Small intestine (tissue), 7 donors: ENCODE results near the gene BNIP3. TPM values are rescaled to one million over a fixed set of nuclear protein-coding genes. Genes with fewer than 3 reads are reported as not detected.

ENCODE experiments used
- DNase-seq, 2 donors: peaks; one replicate each; pipeline versions ENCODE4 v3.0.0 to v3.0.0-alpha.2; 2013
- FAIRE-seq: peaks from 2 replicates; lab custom pipeline; 2012; peaks lifted over from hg19 to GRCh38; lab: Jason Lieb, UNC
- H3K27ac ChIP-seq, 3 donors: one replicate each; pipeline ENCODE4 v1.5.1; 2013; ENCODE audit warnings: low read length in 2 of 3, mild to moderate bottlenecking in 2 of 3, control low read depth in 1 of 3, inconsistent platforms in 1 of 3, low read depth in 1 of 3, moderate library complexity in 1 of 3
- H3K27me3 ChIP-seq, 3 donors: one replicate each; pipeline ENCODE4 v1.6.1; 2013; ENCODE audit warnings: low read length in 3 of 3, inconsistent platforms in 1 of 3; ENCODE audit not compliant: control insufficient read depth in 3 of 3, insufficient read depth in 3 of 3
- H3K36me3 ChIP-seq, 3 donors: one replicate each; pipeline ENCODE4 v1.6.1; 2013; ENCODE audit warnings: low read length in 3 of 3, inconsistent platforms in 1 of 3, low read depth in 1 of 3, mild to moderate bottlenecking in 1 of 3, moderate library complexity in 1 of 3; ENCODE audit not compliant: control insufficient read depth in 3 of 3, insufficient read depth in 2 of 3
- H3K4me1 ChIP-seq, 3 donors: one replicate each; pipeline ENCODE4 v1.6.1; 2013; ENCODE audit warnings: low read length in 2 of 3, inconsistent platforms in 1 of 3, low read depth in 1 of 3, mild to moderate bottlenecking in 1 of 3, moderate library complexity in 1 of 3; ENCODE audit not compliant: control insufficient read depth in 3 of 3, insufficient read depth in 2 of 3
- H3K4me3 ChIP-seq, 3 donors: one replicate each; pipeline ENCODE4 v1.5.1; 2013; ENCODE audit warnings: low read length in 3 of 3, control low read depth in 1 of 3, inconsistent platforms in 1 of 3, low read depth in 1 of 3, mild to moderate bottlenecking in 1 of 3, moderate library complexity in 1 of 3
- H3K9me3 ChIP-seq, 2 donors: one replicate each; pipeline ENCODE4 v1.6.1; 2013; ENCODE audit warnings: low read depth in 1 of 2, low read length in 1 of 2; ENCODE audit not compliant: control insufficient read depth in 2 of 2, insufficient read depth in 1 of 2
- WGBS, 3 donors: extraction: QIAGEN DNeasy Blood & Tissue Kit; methylation state at CpG; one replicate each; pipeline ENCODE4 v1.1.7; 2013; 5-methylcytosine and 5-hydroxymethylcytosine counted together
- polyA plus RNA-seq, 4 donors: library from polyadenylated mRNA; stranded (reverse) in 3 of 4; unstranded in 1 of 4; fragments of 200-250 nt in 3 of 4; fragments of 120-200 nt in 1 of 4; gene quantifications; one replicate each; pipeline versions ENCODE4 v1.2.1 to v1.2.3, GENCODE V29; 2013
- donor health status: healthy with polysubstance abuse.
- donor health status: control.
- donor health status: control.
- donor health status: Bipolar disorder and iron deficiency.
- donor health status: healthy.

BNIP3 gene
- polyA plus RNA-seq, 4 donors: 12.2 to 70.0 (median 17.8) TPM

DNA sequence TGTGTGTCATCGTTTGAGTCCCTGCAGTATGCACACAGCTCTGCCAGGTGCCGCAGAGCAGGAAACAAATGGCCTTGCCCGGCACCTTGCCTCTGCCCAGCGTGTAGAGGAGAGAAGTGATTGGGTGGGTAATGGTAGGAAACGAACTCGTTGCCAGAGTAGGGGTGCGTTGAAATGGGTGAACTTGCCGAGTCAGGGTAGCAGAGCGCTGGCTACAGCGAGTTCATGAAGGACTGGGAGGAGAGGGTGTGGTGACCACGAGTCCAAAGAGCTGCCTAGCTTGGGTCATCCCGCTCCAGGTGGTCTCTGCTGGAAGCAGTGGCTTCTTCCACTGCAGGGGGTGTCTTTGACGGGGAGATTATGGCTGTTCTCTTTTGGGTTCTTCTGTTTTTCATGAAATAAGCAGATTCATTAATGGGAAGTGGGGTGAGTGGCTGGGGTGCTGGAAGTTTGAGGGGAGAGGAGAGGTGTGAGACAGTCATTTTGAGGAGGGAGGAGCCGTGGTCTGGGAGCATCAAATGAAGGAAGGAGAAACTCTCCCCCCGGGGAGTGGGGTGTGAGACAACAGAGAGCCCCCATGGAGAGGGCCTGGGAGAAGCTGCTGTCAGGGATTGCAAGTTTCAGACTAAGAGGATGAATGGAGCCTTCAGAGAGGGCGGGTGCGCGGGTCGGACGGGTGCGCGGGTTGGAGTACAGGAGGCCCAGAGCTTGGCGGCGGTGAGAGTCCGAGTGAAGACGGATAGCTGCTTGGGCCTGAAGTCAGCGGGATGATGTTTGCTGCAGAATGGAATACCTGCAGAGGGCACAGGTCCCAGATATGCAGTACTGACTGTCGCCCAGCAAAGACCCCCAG, 54.8 kb downstream of the BNIP3 start:
- Histone ChIP-seq H3K4me3 (no peak overlapping the region), H3K27ac (no peak overlapping the region), H3K9me3 (peaks cover 0 to 11% of the 10 kb centered on the region in 2 donors), H3K27me3 (no peaks in the 10 kb centered on the region), H3K36me3 (peaks cover 0 to 26% (median 0%) of the 10 kb centered on the region in 3 donors), H3K4me1 (peaks cover 0 to 10% (median 0%) of the 10 kb centered on the region in 3 donors)
- 94 to 97% (median 95%) methylated on average over 28 of the region's 28 CpGs for WGBS, 3 donors
- FAIRE-seq: no peak
- DNase-seq: no peak

DNA sequence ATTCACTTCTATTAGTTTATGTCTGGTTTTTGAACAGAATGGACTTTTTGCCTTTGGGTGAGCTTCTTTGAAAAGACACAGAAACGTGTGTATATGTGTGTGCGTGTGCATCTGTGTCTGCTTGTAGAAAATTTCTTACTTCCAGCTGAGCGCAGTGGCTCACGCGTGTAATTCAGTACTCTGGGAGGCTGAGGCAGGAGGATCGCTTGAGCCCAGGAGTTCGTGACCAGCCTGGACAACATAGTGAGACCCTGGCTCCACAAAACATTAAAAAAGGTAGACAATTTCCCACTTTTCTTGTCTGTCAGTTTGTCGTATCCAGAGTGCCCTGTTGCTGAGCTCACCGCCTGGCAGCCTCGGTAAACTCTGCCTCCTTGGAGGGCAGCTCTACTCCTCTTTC, 55.5 kb downstream of the BNIP3 start:
- DNase-seq (no peak), FAIRE-seq (no peak)
- WGBS, 3 donors: 96 to 98% (median 98%) methylated on average over 10 of the region's 10 CpGs
- no peak overlapping the region for H3K4me3 ChIP-seq
- H3K9me3 ChIP-seq: peaks cover 0 to 11% of the 10 kb centered on the region in 2 donors
- H3K4me1 ChIP-seq: peaks cover 0 to 7% (median 0%) of the 10 kb centered on the region in 3 donors
- no peak overlapping the region for H3K27ac ChIP-seq
- H3K36me3 ChIP-seq: peaks cover 0 to 26% (median 0%) of the 10 kb centered on the region in 3 donors
- no peaks in the 10 kb centered on the region for H3K27me3 ChIP-seq

DNA sequence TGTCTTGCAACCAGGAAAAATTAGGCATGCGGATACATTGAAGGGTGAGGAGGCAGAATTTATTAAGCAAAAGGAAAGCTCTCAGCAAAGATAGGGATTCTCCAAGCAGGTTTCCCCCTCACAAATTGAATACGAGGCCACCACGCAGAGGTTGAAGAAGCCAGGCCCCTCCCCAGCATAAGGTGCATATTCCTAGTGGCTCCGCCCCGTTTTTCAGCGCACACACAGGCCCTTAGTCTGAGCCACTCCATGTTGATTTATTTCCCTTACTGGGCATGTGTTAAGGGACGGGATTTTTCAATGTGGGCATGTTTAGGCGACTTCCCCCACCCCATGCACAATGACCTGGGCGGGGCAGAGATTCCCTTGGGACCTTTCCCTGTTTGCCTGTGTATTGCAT, 56.0 kb downstream of the BNIP3 start:
- Histone ChIP-seq H3K27me3 (no peaks in the 10 kb centered on the region), H3K36me3 (peaks cover 0 to 28% (median 0%) of the 10 kb centered on the region in 3 donors), H3K9me3 (peaks cover 0 to 11% of the 10 kb centered on the region in 2 donors), H3K4me3 (no peak overlapping the region), H3K4me1 (peaks cover 0 to 7% (median 0%) of the 10 kb centered on the region in 3 donors), H3K27ac (no peak overlapping the region)
- WGBS, 3 donors: 96 to 97% (median 97%) methylated on average over 9 of the region's 9 CpGs
- DNase-seq (no peak), FAIRE-seq (no peak)

GRCh38 chr10:131925011-131925649, 56.6 kb downstream of the BNIP3 start:
- FAIRE-seq: no peak
- Histone ChIP-seq H3K4me3 (no peak overlapping the region), H3K27ac (no peak overlapping the region), H3K9me3 (peaks cover 0 to 11% of the 10 kb centered on the region in 2 donors), H3K4me1 (peaks cover 0 to 7% (median 0%) of the 10 kb centered on the region in 3 donors), H3K27me3 (no peaks in the 10 kb centered on the region), H3K36me3 (peaks cover 0 to 28% (median 0%) of the 10 kb centered on the region in 3 donors)
- DNase-seq: no peak

- no peak for FAIRE-seq
- Histone ChIP-seq H3K36me3 (peaks cover 0 to 18% (median 0%) of the 10 kb centered on the region in 3 donors), H3K27ac (no peak overlapping the region), H3K4me1 (peaks cover 0 to 3% (median 0%) of the 10 kb centered on the region in 3 donors), H3K27me3 (no peaks in the 10 kb centered on the region), H3K4me3 (no peak overlapping the region), H3K9me3 (peaks cover 0 to 11% of the 10 kb centered on the region in 2 donors)
- no peak for DNase-seq
- 89 to 95% (median 93%) methylated on average over 11 of the region's 11 CpGs for WGBS, 3 donors
Measured at GRCh38 chr10:131923038-131923756, 58.5 kb downstream of the BNIP3 start.

GRCh38 chr10:131921184-131921583, 60.5 kb downstream of the BNIP3 start:
- Histone ChIP-seq H3K4me1 (no peaks in the 10 kb centered on the region), H3K4me3 (no peak overlapping the region), H3K36me3 (peaks cover 0 to 6% (median 0%) of the 10 kb centered on the region in 3 donors), H3K27me3 (no peaks in the 10 kb centered on the region), H3K9me3 (peaks cover 0 to 8% of the 10 kb centered on the region in 2 donors), H3K27ac (no peak overlapping the region)
- WGBS, 3 donors: 76 to 79% (median 78%) methylated on average over 8 of the region's 8 CpGs
- FAIRE-seq (no peak), DNase-seq (no peak)

DNA sequence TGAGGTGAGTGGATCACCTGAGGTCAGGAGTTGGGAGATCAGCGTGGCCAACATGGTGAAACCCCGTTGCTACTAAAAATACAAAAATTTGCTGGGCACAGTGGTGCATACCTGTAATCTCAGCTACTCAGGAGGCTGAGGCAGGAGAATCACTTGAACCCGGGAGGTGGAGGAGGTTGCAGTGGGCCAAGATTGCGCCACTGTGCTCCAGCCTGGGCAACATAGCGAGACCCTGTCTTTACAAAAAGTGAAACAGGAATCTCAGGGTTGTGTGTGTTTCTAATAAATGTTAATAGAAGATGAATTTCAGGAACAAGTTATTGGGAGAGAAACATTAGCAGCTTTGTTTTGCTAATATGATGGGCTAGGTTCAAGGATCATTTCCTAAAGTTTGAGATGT, 61.0 kb downstream of the BNIP3 start:
- peaks cover 0 to 6% of the 10 kb centered on the region in 2 donors for H3K9me3 ChIP-seq
- DNase-seq (no peak), FAIRE-seq (no peak)
- WGBS, 3 donors: 84 to 91% (median 86%) methylated on average over 5 of the region's 5 CpGs
- peaks cover 0 to 3% (median 0%) of the 10 kb centered on the region in 3 donors for H3K36me3 ChIP-seq
- no peaks in the 10 kb centered on the region for H3K4me1 ChIP-seq
- H3K27ac ChIP-seq: no peak overlapping the region
- no peaks in the 10 kb centered on the region for H3K27me3 ChIP-seq
- no peak overlapping the region for H3K4me3 ChIP-seq

DNA sequence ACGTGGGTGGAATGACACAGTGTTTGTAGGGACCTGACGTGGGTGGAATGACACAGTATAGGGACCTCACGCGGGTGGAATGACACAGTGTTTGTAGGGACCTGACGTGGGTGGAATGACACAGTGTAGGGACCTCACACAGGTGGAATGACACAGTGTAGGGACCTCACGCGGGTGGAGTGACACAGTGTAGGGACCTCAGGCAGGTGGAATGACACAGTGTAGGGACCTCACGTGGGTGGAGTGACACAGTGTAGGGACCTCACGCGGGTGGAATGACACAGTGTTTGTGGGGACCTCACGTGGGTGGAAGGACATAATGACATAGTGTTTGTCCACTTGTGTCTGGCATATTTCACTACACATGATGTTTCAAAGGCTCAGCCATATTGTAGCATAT, 61.6 kb downstream of the BNIP3 start:
- peaks cover 0 to 3% of the 10 kb centered on the region in 2 donors for H3K9me3 ChIP-seq
- no peaks in the 10 kb centered on the region for H3K27me3 ChIP-seq
- WGBS, 3 donors: 88 to 93% (median 89%) methylated on average over 11 of the region's 11 CpGs
- H3K27ac ChIP-seq: no peak overlapping the region
- no peak overlapping the region for H3K4me3 ChIP-seq
- FAIRE-seq (no peak), DNase-seq (no peak)
- H3K36me3 ChIP-seq: peaks cover 0 to 3% (median 0%) of the 10 kb centered on the region in 3 donors
- no peaks in the 10 kb centered on the region for H3K4me1 ChIP-seq
